Activated T-cell treated with anti-CD3 and anti-CD28 coated beads, Interleukin-2, amount 50 U/mL, for 4 hours (primary cell): Measurements from ENCODE around the gene ARHGEF16. TPM values are rescaled to one million over a fixed set of nuclear protein-coding genes. Genes with fewer than 3 reads are reported as not detected.

Experiments used
- ATAC-seq, 2 donors: fragments of 200-7000 bp; cut with Tn5 transposase; one replicate each; pipeline ENCODE4 v1.10.0; 2021
- DNase-seq: peaks from one replicate; pipeline ENCODE4 v3.0.0-alpha.2; 2020
- H3K27me3 Mint-ChIP-seq: one replicate; pipeline ENCODE4 v1.8.0; 2021; ENCODE audit warnings: low read depth, mixed read lengths
- H3K36me3 Mint-ChIP-seq: one replicate; pipeline ENCODE4 v1.8.0; 2022; ENCODE audit warnings: mixed read lengths; ENCODE audit not compliant: insufficient read depth
- H3K4me1 Mint-ChIP-seq: one replicate; pipeline ENCODE4 v1.8.0; 2021; ENCODE audit warnings: low read depth, mixed read lengths
- H3K4me3 Mint-ChIP-seq: one replicate; pipeline ENCODE4 v1.8.0; 2021; ENCODE audit warnings: mild to moderate bottlenecking, moderate library complexity, mixed read lengths
- H3K9me3 Mint-ChIP-seq: one replicate; pipeline ENCODE4 v1.8.0; 2021; ENCODE audit warnings: mixed read lengths
- total RNA-seq, 3 donors: library from RNA; stranded (reverse); gene quantifications; one replicate each; pipeline ENCODE4 v1.2.1, GENCODE V29; 2021

Gene ARHGEF16
- total RNA-seq, 3 donors from 2014 or later, result 0.13 to 0.15 TPM; not detected in 1

- Mint-ChIP-seq H3K4me3 (no peak overlapping the region), H3K4me1 (no peaks in the 10 kb centered on the region), H3K27me3 (no peaks in the 10 kb centered on the region), H3K36me3 (no peaks in the 10 kb centered on the region), H3K9me3 (no peaks in the 10 kb centered on the region)
- DNase-seq, result no peak
- no peak for ATAC-seq
Observed at GRCh38 chr1:3518756-3519155, 64.3 kb downstream of the ARHGEF16 start.

- Mint-ChIP-seq H3K36me3 (no peaks in the 10 kb centered on the region), H3K4me1 (no peaks in the 10 kb centered on the region)
Observed at GRCh38 chr1:3519301-3519885, 64.9 kb downstream of the ARHGEF16 start.

GRCh38 chr1:3520419-3521378 lies 66.2 kb downstream of the ARHGEF16 start:
- Mint-ChIP-seq H3K4me1 (no peaks in the 10 kb centered on the region), H3K9me3 (no peaks in the 10 kb centered on the region), H3K36me3 (no peaks in the 10 kb centered on the region), H3K27me3 (no peaks in the 10 kb centered on the region), H3K4me3 (no peak overlapping the region)
- ATAC-seq (no peak), DNase-seq (no peak)

More at GRCh38 chr1:3519301-3519885, 64.9 kb downstream of the ARHGEF16 start:
- ATAC-seq, result no peak
- Mint-ChIP-seq H3K27me3 (no peaks in the 10 kb centered on the region), H3K4me3 (no peak overlapping the region), H3K9me3 (no peaks in the 10 kb centered on the region)
- no peak for DNase-seq

GRCh38 chr1:3521426-3521825 lies 67.0 kb downstream of the ARHGEF16 start:
- no peak for ATAC-seq
- Mint-ChIP-seq H3K36me3 (no peaks in the 10 kb centered on the region), H3K9me3 (no peaks in the 10 kb centered on the region), H3K4me3 (no peak overlapping the region), H3K27me3 (no peaks in the 10 kb centered on the region), H3K4me1 (no peaks in the 10 kb centered on the region)
- DNase-seq, result no peak

GRCh38 chr1:3522112-3522511 lies 67.6 kb downstream of the ARHGEF16 start:
- Mint-ChIP-seq H3K36me3 (no peaks in the 10 kb centered on the region), H3K4me1 (no peaks in the 10 kb centered on the region), H3K27me3 (no peaks in the 10 kb centered on the region), H3K9me3 (no peaks in the 10 kb centered on the region), H3K4me3 (no peak overlapping the region)
- DNase-seq (no peak), ATAC-seq (no peak)

- Mint-ChIP-seq H3K36me3 (no peaks in the 10 kb centered on the region), H3K9me3 (no peaks in the 10 kb centered on the region), H3K4me3 (no peak overlapping the region), H3K4me1 (no peaks in the 10 kb centered on the region), H3K27me3 (no peaks in the 10 kb centered on the region)
- ATAC-seq (no peak), DNase-seq (no peak)
Observed at GRCh38 chr1:3522564-3523265, 68.2 kb downstream of the ARHGEF16 start.

GRCh38 chr1:3523980-3524379 lies 69.5 kb downstream of the ARHGEF16 start:
- DNase-seq (no peak), ATAC-seq (no peak)
- H3K4me1 Mint-ChIP-seq, result peaks cover 6% of the 10 kb centered on the region
- no peaks in the 10 kb centered on the region for H3K36me3 Mint-ChIP-seq
- no peaks in the 10 kb centered on the region for H3K9me3 Mint-ChIP-seq
- H3K4me3 Mint-ChIP-seq, result no peak overlapping the region
- no peaks in the 10 kb centered on the region for H3K27me3 Mint-ChIP-seq

- ATAC-seq (no peak), DNase-seq (no peak)
- no peak overlapping the region for H3K4me3 Mint-ChIP-seq
- no peaks in the 10 kb centered on the region for H3K27me3 Mint-ChIP-seq
- H3K9me3 Mint-ChIP-seq, result no peaks in the 10 kb centered on the region
- no peaks in the 10 kb centered on the region for H3K36me3 Mint-ChIP-seq
- peaks cover 8% of the 10 kb centered on the region for H3K4me1 Mint-ChIP-seq
Observed at GRCh38 chr1:3524556-3525203, 70.2 kb downstream of the ARHGEF16 start.

- H3K4me3 Mint-ChIP-seq, result no peak overlapping the region
- H3K4me1 Mint-ChIP-seq, result peaks cover 17% of the 10 kb centered on the region
- DNase-seq, result no peak
- H3K27me3 Mint-ChIP-seq, result no peaks in the 10 kb centered on the region
- no peaks in the 10 kb centered on the region for H3K36me3 Mint-ChIP-seq
- ATAC-seq, result no peak
- H3K9me3 Mint-ChIP-seq, result no peaks in the 10 kb centered on the region
Observed at GRCh38 chr1:3525551-3526482, 71.4 kb downstream of the ARHGEF16 start.

GRCh38 chr1:3527774-3528173 lies 73.3 kb downstream of the ARHGEF16 start:
- Mint-ChIP-seq H3K36me3 (no peaks in the 10 kb centered on the region), H3K4me1 (peaks cover 19% of the 10 kb centered on the region), H3K9me3 (no peaks in the 10 kb centered on the region), H3K27me3 (no peaks in the 10 kb centered on the region), H3K4me3 (no peak overlapping the region)
- ATAC-seq, result no peak
- no peak for DNase-seq

- no peaks in the 10 kb centered on the region for H3K27me3 Mint-ChIP-seq
- no peak for ATAC-seq
- no peaks in the 10 kb centered on the region for H3K9me3 Mint-ChIP-seq
- no peak for DNase-seq
- H3K4me3 Mint-ChIP-seq, result peak overlapping the region; percentile 76
- peaks cover 19% of the 10 kb centered on the region for H3K4me1 Mint-ChIP-seq
- no peaks in the 10 kb centered on the region for H3K36me3 Mint-ChIP-seq
Observed at GRCh38 chr1:3529099-3529729, 74.7 kb downstream of the ARHGEF16 start.

- H3K4me3 Mint-ChIP-seq, result peak overlapping the region; percentile 76
- DNase-seq (no peak), ATAC-seq (no peak)
- no peaks in the 10 kb centered on the region for H3K36me3 Mint-ChIP-seq
- no peaks in the 10 kb centered on the region for H3K27me3 Mint-ChIP-seq
- peaks cover 19% of the 10 kb centered on the region for H3K4me1 Mint-ChIP-seq
- H3K9me3 Mint-ChIP-seq, result no peaks in the 10 kb centered on the region
Observed at GRCh38 chr1:3530086-3530925, 75.8 kb downstream of the ARHGEF16 start.
